Type B pancreatic cell (in vitro differentiated cells): ENCODE measurements around the gene EXOC4. TPM values are rescaled to one million over a fixed set of nuclear protein-coding genes. Genes with fewer than 3 reads are reported as not detected.
"Not testable (repeated sequence)": the region's sequence is repeated elsewhere in the genome, so short reads cannot be mapped to it uniquely, and the experiment has no call there.

Experiments
- DNase-seq: peaks from one replicate; pipeline ENCODE4 v3.0.0; 2021; ENCODE audit warnings: mixed read lengths; ENCODE audit not compliant: unreplicated experiment; ENCODE audit errors: extremely low spot score
- H3K27ac Mint-ChIP-seq: 2 replicates; pipeline ENCODE4 v1.8.0; 2021; ENCODE audit warnings: mild to moderate bottlenecking, mixed read lengths
- H3K27me3 Mint-ChIP-seq: 2 replicates; pipeline ENCODE4 v1.8.0; 2021; ENCODE audit warnings: mixed read lengths
- H3K36me3 Mint-ChIP-seq: 2 replicates; pipeline ENCODE4 v1.8.0; 2021; ENCODE audit warnings: mixed read lengths
- H3K4me1 Mint-ChIP-seq: one replicate; pipeline ENCODE4 v1.8.0; 2021; ENCODE audit warnings: mixed read lengths; ENCODE audit not compliant: unreplicated experiment
- H3K4me3 Mint-ChIP-seq: 2 replicates; pipeline ENCODE4 v1.8.0; 2021; ENCODE audit warnings: mild to moderate bottlenecking, mixed read lengths
- H3K9me3 Mint-ChIP-seq: 2 replicates; pipeline ENCODE4 v1.8.0; 2021; ENCODE audit warnings: mixed read lengths
- total RNA-seq: library from RNA; stranded (reverse); gene quantifications from 2 replicates; pipeline ENCODE4 v1.2.1, GENCODE V29; 2021; ENCODE audit warnings: low replicate concordance
- TF ChIP-seq, protein P1 (sequence below): fragments of 200-600 bp; sonication (generic); conservative IDR thresholded peaks from 2 replicates; pipeline ENCODE4 v1.5.0; 2021; ENCODE audit warnings: antibody characterized with exemption, mild to moderate bottlenecking

The EXOC4 gene
- total RNA-seq, 1 donor from 2014 or later: 95.5 TPM

DNA sequence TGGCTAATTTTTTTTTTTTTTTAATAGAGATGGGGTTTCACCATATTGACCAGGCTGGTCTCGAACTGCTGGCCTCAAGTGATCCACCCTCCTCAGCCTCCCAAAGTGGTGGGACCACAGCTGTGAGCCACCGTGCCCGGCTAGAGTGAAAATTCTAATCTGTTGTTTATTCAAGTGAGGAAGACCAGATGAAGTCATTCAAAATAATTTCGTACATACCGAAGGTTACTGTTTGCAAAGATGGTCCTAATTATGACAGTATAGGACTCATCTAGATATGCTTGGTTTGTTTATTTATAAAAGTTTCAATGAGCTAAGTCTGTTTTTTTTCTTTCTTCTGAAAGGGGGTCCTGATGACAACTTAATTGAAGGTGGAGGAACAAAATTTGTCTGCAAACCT is 376.8 kb downstream of the EXOC4 start:
- Mint-ChIP-seq H3K27ac (no peak overlapping the region), H3K4me3 (no peak overlapping the region), H3K9me3 (peaks cover 4% of the 10 kb centered on the region), H3K27me3 (no peaks in the 10 kb centered on the region), H3K36me3 (peaks cover 7% of the 10 kb centered on the region), H3K4me1 (peaks cover 7% of the 10 kb centered on the region)
- TF ChIP-seq, protein P1, sequence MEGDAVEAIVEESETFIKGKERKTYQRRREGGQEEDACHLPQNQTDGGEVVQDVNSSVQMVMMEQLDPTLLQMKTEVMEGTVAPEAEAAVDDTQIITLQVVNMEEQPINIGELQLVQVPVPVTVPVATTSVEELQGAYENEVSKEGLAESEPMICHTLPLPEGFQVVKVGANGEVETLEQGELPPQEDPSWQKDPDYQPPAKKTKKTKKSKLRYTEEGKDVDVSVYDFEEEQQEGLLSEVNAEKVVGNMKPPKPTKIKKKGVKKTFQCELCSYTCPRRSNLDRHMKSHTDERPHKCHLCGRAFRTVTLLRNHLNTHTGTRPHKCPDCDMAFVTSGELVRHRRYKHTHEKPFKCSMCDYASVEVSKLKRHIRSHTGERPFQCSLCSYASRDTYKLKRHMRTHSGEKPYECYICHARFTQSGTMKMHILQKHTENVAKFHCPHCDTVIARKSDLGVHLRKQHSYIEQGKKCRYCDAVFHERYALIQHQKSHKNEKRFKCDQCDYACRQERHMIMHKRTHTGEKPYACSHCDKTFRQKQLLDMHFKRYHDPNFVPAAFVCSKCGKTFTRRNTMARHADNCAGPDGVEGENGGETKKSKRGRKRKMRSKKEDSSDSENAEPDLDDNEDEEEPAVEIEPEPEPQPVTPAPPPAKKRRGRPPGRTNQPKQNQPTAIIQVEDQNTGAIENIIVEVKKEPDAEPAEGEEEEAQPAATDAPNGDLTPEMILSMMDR: no peak
- DNase-seq: no peak

DNA sequence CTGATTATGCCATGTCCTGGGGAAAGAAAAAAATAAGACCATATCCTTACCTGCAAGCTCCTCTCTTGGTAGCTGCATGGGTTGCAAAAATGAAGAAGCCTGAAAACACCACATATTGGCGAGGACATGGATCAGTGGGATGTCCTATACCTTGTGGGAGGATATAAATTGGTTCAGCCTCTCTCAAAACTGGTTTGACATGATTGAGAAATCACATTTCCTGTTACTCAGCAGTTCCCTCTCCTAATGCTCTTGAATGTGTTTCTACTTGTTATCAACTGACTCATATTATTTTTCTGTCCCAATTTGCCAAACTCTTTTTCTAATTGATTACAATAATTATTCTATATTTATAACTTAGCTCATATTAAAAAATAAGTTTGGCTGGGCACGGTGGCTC is 380.2 kb downstream of the EXOC4 start:
- no peak for DNase-seq
- no peak overlapping the region for H3K27ac Mint-ChIP-seq
- H3K36me3 Mint-ChIP-seq: peaks cover 7% of the 10 kb centered on the region
- no peak overlapping the region for H3K4me3 Mint-ChIP-seq
- H3K4me1 Mint-ChIP-seq: peaks cover 11% of the 10 kb centered on the region
- TF ChIP-seq, protein P1: no peak
- H3K27me3 Mint-ChIP-seq: no peaks in the 10 kb centered on the region
- H3K9me3 Mint-ChIP-seq: peaks cover 4% of the 10 kb centered on the region

DNA sequence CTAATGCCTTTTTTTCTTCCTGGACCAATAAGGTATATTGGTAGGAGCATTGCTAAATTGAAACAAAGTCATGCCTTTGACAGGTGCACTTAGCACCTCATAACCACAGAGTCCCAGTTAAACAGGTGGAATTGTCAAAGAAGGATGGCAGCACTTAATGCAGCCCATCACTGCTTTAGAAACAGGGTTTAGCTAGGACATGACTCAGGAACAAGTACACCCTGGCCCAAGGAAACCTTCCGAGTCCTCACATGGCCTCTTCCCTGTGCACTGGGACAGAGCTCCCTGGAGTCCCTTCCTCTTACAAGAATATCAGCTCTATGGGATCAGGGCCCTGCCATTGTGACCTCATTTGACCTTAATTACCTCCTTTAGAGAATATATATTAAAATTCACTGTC is 382.7 kb downstream of the EXOC4 start:
- Mint-ChIP-seq H3K4me3 (no peak overlapping the region), H3K27me3 (no peaks in the 10 kb centered on the region), H3K27ac (no peak overlapping the region), H3K9me3 (peaks cover 4% of the 10 kb centered on the region), H3K36me3 (peaks cover 4% of the 10 kb centered on the region), H3K4me1 (peaks cover 5% of the 10 kb centered on the region)
- TF ChIP-seq, protein P1: no peak
- no peak for DNase-seq

DNA sequence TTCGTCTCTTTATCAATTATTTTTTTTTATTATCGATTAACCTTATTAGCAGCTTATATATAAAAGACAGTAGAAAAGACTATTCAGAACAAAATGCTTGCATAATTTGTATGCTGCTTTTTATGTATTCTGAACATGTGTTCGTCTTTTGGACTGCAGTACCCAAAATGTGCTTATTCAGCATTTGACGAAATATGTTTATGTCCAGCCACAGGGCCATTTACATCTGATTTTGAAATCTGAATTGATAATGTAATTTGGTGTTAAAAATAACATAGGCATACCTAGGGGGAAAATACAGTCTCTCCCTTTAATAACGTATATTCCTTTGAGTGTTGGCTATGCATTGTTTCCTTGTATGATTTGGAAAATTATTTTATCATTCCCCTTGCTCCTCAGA is 386.0 kb downstream of the EXOC4 start:
- peaks cover 5% of the 10 kb centered on the region for H3K36me3 Mint-ChIP-seq
- DNase-seq: no peak
- H3K4me3 Mint-ChIP-seq: no peak overlapping the region
- peaks cover 5% of the 10 kb centered on the region for H3K4me1 Mint-ChIP-seq
- TF ChIP-seq, protein P1: no peak
- H3K9me3 Mint-ChIP-seq: peaks cover 1% of the 10 kb centered on the region
- peaks cover 11% of the 10 kb centered on the region for H3K27me3 Mint-ChIP-seq
- no peak overlapping the region for H3K27ac Mint-ChIP-seq

DNA sequence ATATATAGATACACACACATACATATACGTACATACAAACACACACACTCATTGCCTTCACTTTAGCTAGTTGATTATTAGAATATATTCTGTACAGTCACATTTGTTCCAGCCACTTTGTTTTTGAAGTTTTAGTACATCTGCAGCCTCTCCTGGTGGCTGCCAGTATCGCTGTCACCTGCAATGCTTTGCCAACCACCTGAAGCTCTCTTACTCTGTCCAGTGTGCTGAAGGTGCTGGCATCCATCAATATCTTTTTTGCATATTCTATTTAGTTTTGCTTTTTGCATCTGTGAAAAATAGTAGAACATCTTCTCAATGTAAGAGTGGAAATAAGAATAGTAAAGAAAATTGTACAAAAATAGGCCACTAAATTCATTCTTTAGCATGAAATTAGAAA is 388.6 kb downstream of the EXOC4 start:
- H3K9me3 Mint-ChIP-seq: no peaks in the 10 kb centered on the region
- peaks cover 8% of the 10 kb centered on the region for H3K36me3 Mint-ChIP-seq
- TF ChIP-seq, protein P1: no peak
- peaks cover 9% of the 10 kb centered on the region for H3K4me1 Mint-ChIP-seq
- no peak for DNase-seq
- no peak overlapping the region for H3K4me3 Mint-ChIP-seq
- no peak overlapping the region for H3K27ac Mint-ChIP-seq
- peaks cover 20% of the 10 kb centered on the region for H3K27me3 Mint-ChIP-seq

DNA sequence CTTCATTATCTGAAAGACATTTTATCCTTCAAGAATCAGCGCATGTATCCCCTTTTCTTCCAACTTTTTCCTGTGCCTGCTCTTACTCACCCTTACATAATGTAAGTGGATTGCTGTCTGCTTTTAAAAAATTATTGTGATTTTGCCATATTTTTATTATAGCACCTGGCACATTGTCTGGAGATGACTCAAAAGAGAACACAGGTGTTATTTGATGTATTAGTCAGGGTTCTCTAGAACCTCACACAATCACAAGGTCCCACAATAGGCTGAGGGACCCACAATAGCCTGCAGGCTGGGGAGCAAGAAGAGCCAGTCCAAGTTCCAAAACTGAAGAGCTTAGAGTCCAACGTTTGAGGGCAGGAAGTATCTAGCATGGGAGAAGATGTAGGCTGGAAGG is 390.0 kb downstream of the EXOC4 start:
- Mint-ChIP-seq H3K4me3 (no peak overlapping the region), H3K27ac (no peak overlapping the region), H3K36me3 (peaks cover 8% of the 10 kb centered on the region), H3K27me3 (peaks cover 20% of the 10 kb centered on the region), H3K4me1 (peaks cover 7% of the 10 kb centered on the region), H3K9me3 (no peaks in the 10 kb centered on the region)
- TF ChIP-seq, protein P1: no peak
- no peak for DNase-seq

DNA sequence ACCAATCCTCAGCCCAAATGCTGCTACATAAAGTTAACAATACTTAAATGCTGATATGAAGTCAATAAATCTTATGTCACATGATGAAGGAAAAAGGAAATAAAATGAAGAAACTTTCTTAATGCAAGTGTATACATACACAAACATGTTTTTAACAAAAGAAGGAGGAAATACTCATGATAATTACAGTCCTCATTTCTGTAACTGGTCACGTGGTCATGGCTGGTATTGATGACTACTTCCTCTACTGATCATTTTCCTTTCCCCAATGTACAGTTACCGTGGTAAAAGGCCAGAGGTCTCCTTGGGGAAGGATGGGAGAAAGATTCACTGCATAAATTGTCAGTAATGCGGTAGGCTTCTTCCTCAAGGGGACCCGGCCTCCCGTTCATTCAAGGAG is 390.8 kb downstream of the EXOC4 start:
- peaks cover 23% of the 10 kb centered on the region for H3K27me3 Mint-ChIP-seq
- DNase-seq, H3K4me3 Mint-ChIP-seq, H3K36me3 Mint-ChIP-seq, H3K9me3 Mint-ChIP-seq, H3K27ac Mint-ChIP-seq, H3K4me1 Mint-ChIP-seq: not testable (repeated sequence)
